ENCODE measurements around the gene NAV2.

NAV2 gene

DNA sequence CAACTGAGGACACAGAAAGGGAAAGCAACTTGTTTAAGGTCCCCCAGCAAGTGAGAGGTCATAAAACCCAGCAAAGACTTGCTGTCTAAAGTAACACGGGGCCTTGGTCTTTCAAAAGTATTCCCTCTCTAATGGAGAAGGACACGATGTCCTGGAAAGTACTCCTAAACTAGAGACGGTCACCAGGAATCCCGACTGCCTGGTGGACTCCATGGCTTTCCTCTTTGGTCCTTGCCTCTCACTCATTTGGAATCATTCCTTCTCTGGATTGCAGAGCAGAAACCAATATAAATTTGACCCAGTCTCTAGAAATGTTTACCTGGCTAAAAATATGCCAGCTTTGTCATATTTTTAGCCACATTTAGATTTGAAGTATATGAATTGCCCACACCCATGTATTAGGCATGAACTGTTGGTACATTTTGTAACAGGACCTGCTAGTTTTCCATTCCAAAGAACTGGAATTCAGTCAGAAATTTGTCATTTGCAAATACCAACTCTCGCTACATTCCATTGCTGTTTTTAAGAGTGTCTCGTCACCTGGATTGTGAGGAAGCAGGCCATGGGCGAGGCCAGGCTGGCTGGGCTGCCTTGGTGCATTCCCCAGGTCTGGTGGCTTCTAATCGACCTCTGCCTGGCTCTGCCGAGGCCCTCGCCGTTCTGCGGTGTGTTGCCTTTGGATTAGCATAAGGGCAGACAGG is 12.9 kb downstream of the NAV2 start:
- DNase-seq (ENCODE audit: low read depth) = peak; percentile 27
- H3K4me3 ChIP-seq (ENCODE audit: low read length) = no peak overlapping the region
- TF ChIP-seq, protein P1, sequence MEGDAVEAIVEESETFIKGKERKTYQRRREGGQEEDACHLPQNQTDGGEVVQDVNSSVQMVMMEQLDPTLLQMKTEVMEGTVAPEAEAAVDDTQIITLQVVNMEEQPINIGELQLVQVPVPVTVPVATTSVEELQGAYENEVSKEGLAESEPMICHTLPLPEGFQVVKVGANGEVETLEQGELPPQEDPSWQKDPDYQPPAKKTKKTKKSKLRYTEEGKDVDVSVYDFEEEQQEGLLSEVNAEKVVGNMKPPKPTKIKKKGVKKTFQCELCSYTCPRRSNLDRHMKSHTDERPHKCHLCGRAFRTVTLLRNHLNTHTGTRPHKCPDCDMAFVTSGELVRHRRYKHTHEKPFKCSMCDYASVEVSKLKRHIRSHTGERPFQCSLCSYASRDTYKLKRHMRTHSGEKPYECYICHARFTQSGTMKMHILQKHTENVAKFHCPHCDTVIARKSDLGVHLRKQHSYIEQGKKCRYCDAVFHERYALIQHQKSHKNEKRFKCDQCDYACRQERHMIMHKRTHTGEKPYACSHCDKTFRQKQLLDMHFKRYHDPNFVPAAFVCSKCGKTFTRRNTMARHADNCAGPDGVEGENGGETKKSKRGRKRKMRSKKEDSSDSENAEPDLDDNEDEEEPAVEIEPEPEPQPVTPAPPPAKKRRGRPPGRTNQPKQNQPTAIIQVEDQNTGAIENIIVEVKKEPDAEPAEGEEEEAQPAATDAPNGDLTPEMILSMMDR (IDR thresholded peaks at IDR 0.05; ENCODE audit: insufficient read depth, low read depth, low read length, missing control alignments) = no peak

DNA sequence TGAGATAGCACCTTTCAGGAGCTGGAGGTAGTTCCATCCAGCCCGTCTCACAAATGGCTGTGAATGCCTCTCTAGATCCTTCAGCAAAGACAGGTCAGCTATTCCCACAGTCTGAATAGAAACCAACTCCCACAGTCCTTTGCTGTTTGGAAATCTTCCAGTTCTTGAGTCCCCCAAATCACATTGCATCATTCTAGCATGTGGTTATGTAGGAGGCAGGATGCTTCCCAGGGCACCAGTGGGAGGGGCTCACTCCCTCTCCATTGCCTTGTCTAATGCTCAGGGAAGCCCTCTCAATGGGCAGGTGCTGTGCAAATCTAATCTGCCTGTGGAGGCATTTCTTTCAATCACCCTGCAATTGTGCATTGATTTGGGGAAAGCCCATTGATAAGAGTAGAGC is 14.6 kb downstream of the NAV2 start:
- TF ChIP-seq, protein P1 (IDR thresholded peaks at IDR 0.05; ENCODE audit: insufficient read depth, low read depth, low read length, missing control alignments) = no peak
- no peak for DNase-seq (ENCODE audit: low read depth)
- no peak overlapping the region for H3K4me3 ChIP-seq (ENCODE audit: low read length)

DNA sequence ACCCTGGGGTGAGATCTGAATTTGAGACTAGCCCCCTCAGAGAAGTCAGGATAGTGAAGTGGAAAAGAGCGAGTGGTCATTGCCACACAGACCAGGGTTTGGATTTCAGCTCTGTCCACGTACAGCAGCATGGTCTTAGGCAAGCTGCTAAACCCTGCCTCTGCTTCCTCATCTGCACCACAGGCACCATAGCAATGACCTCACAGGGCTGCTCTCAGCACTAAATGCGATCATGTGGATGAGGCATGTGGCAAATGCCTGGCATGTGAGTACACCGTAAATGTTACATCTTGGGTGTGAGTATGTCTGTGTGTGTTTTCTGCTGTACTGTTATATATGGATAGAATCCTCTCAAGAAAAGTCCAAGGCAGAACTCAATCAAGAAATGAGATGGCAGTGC is 15.8 kb downstream of the NAV2 start:
- DNase-seq (ENCODE audit: low read depth) = no peak
- TF ChIP-seq, protein P1 (IDR thresholded peaks at IDR 0.05; ENCODE audit: insufficient read depth, low read depth, low read length, missing control alignments) = no peak
- H3K4me3 ChIP-seq (ENCODE audit: low read length) = no peak overlapping the region

DNA sequence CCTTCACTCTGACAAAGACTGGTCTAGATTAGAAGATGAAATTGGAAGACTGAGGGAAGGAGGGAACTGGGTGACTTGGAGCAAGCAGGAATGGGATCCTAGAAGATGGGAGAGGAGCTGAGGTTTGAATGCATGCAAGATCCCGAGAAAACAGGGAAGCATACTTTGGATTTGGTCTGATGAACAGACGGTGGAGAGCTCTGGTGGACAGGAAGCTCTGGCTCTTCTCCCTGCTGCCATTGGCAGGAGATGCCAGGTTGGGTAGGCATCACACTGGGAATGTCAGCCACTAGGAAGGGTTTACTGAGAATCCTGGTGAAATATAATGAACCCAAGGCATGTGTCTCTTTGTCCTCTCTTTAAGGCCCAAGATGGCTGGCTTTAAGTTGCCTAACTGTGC is 16.5 kb downstream of the NAV2 start:
- H3K4me3 ChIP-seq (ENCODE audit: low read length) = no peak overlapping the region
- DNase-seq (ENCODE audit: low read depth) = no peak
- TF ChIP-seq, protein P1 (IDR thresholded peaks at IDR 0.05; ENCODE audit: insufficient read depth, low read depth, low read length, missing control alignments) = no peak

DNA sequence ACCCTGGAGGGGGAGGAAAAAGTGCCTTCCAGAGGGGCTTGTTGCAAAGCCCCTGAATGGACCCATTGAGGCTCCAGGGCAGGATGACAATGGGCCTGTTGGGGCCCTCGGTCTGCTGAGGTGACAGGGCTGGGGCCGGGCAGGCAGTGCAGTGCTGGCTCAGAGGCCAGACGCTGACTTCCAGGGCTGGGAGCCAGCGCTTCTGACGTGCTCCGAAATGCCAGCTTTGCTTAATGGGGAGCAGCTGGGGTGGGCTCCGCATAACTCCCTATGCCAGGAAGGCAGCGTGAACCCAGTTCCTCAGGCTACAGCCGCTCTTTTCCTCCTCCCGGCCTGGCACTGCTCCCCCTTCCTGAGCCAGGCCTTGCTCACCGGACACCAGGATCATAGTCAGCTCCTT is 17.7 kb downstream of the NAV2 start:
- TF ChIP-seq, protein P1 (IDR thresholded peaks at IDR 0.05; ENCODE audit: insufficient read depth, low read depth, low read length, missing control alignments) = no peak
- H3K4me3 ChIP-seq (ENCODE audit: low read length) = no peak overlapping the region
- no peak for DNase-seq (ENCODE audit: low read depth)

DNA sequence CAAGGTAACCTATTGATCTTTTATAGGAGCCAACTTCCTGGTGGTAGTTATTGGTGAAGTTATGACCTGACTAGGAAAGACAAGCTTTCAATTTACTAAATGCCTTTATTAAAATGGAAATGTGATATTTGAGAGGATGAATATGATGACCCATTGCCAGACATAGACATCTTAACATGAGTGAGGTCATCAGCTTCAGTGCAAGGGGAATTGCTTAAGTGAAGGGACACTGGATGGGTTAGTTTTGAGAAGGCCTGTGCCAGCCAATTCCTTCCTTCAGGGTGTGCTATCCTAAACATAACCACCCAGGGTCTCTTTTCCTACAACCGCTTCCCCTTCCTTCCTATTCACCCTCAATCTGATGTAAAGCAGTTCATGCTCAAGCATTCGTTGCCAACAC is 21.5 kb downstream of the NAV2 start:
- TF ChIP-seq, protein P1 (IDR thresholded peaks at IDR 0.05; ENCODE audit: insufficient read depth, low read depth, low read length, missing control alignments) = no peak
- no peak overlapping the region for H3K4me3 ChIP-seq (ENCODE audit: low read length)
- no peak for DNase-seq (ENCODE audit: low read depth)
